NCI-H1436 treated with DMSO at 0.1 percent for 48 hours (cell line): ENCODE data around the gene RTBDN.
"Not testable (repeated sequence)": the region's sequence is repeated elsewhere in the genome, so short reads cannot be mapped to it uniquely, and the experiment has no call there.

ENCODE experiments used
- DNase-seq: peaks from one replicate; lab custom pipeline; 2025; lab: John Stamatoyannopoulos, UW

Gene RTBDN

DNA sequence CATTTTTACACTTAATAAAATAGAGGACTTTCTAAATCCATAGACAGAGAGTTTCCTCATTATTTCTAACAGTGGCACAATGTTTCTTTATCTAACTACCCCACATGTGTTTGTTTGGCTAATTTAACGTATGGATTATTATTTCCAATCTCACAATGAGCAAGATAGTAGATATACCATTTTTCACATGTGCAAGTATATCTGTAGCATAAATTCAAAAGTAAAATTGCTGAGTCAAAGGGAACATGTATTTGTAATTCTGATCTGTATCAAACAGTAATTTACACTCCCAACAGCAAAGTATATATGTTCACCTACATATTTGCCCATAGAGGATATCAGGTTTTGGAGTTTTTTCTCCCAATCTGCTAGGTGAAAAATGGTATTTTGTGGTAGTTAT is 22.3 kb upstream of the RTBDN start:
- no peak for DNase-seq

- no peak for DNase-seq
Measured at GRCh38 chr19:12847159-12848139, 13.1 kb upstream of the RTBDN start.

DNA sequence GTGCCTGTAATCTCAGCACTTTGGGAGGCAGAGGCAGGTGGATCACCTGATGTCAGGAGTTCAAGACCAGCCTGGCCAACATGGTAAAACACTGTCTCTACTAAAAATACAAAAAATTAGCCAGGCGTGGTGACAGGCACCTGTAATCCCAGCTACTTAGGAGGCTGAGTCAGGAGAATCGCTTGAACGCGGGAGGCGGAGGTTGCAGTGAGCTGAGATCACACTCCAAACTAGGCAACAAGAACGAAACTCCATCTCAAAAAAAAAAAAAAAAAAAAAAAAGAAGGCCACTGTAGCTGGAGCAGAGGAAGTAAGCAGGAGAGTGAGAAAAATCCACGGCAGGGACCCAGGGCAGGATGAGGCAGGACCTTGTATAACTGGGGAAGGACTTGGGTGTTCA is 12.2 kb upstream of the RTBDN start:
- not testable (repeated sequence) for DNase-seq

GRCh38 chr19:12843999-12844732 is 9.8 kb upstream of the RTBDN start:
- no peak for DNase-seq

- DNase-seq: no peak
Measured at GRCh38 chr19:12843328-12843727, 8.9 kb upstream of the RTBDN start.

GRCh38 chr19:12842511-12842910 is 8.1 kb upstream of the RTBDN start:
- no peak for DNase-seq

DNA sequence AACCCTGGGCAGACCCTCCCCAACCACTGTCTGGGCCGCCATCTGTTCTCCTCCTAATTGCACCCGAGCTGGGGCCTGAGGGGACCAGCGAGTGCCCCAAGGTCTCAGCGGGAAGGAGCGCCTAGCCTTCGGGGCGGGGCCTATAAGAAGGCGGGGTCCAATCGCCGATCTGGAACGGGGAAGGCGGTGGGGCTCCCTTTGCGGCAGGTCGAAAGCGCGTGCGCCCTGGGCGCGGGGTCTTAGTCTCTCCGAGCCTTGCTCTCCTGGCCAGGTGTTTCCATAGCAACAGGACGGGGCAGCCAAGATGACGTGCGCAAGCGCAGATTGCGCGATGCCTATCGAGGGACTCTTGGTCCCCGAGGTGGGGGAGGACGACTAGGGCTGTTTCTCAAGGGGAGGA is 6.7 kb upstream of the RTBDN start:
- no peak for DNase-seq

DNA sequence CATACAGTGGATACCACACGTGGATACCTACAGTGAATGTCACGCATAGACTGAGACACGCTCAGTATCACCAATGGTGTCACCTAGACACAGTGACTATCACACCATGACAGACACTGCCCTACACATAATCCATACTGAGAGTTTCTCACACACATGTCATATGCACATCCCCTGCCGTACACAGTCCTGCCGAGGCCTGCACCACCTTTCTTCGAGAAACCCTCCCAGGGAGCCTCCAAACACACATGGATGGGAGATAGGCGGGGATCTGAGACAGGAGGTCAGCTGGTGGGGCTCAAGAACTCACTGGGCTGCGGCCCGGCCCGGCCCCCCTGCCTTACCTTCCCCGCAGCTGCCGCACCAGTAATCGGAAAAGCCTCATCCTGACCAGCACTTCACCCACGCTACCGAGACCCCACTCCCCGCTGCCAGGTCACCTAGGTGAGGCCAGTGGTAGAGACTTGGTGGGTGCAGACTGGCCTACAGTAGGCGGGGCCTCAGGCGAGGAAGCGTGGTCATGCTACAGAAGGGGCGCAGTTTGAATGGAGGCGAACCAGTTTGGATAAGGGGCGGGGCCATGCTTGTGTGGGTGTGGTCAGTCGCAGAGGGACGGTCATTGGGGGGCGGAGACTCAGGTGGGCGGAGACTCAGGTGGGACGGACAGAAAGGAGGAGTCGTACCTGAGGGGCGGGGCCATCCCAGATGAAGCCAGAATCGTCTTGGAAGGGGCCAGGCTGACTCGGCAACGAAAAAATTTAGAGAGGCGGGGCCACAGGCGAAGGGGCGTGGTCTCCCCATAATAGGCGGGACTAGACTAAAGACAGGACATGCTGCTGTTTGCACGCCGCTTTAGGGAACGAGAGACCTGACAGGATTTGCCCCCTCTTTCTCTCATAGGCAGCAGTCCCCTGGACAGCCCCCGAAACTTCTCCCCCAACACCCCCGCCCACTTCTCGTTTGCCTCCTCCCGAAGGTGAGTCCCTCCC is 6.0 kb upstream of the RTBDN start:
- no peak for DNase-seq

- DNase-seq: no peak
Measured at GRCh38 chr19:12838886-12839756, 4.7 kb upstream of the RTBDN start.

DNA sequence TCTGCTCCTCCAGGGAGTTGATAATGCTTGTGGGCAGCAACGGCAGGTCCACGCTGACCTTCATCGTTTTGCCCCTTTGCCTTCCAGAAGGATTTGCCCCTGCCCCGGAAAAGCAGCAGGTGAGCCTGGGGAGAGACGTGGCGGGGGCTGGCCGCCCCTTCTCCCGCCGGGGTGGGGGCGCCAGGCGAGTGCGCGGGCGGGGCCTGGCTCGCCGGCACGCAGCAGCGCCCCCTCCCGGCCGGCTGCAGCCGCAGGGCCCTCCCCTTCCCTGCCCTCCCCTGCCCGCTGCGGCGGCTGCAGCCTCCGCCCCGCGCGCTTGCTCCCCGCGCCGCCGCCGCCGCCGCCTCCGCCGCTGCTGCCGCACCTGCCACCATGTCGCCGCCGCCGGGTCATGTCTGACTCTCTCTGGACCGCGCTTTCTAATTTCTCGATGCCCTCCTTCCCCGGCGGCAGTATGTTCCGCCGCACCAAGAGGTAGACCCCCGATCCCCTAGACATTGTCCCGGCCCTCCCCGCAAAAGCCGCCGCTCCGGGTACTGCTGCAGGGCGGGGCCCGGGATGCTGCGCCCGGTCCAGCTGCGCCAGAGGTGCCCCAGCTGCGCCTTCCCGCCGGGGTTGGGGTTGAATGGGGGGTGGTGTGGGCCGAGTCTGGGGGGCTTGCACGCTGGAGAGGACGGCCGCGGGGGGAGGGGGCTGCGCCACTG is 4.0 kb upstream of the RTBDN start, which contains the start of gene MAST1:
MAST1 (plus strand) TSS at position 334 of the 704 bp plus-strand sequence; CDS start at position 392, 58 bp downstream.
- no peak for DNase-seq

DNA sequence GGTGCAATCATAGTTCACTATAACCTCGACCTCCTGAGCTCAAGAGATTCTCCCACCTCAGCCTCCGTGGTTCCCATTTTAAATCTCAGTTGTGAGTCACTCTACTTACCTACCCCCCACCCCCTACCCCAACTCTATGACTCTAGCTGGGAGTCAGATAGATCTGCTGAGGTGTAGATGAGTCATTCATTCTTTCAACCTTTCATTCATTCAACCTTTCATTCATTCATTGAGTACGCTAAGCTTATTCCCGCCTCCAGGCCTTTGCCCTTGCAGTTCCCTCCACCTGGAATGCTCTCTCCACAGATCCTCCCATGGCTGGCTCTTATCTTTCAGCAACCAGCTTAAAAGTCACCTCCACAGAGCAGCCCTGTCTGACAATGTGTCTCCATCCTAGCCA is 2.8 kb upstream of the RTBDN start:
- DNase-seq: no peak

DNA sequence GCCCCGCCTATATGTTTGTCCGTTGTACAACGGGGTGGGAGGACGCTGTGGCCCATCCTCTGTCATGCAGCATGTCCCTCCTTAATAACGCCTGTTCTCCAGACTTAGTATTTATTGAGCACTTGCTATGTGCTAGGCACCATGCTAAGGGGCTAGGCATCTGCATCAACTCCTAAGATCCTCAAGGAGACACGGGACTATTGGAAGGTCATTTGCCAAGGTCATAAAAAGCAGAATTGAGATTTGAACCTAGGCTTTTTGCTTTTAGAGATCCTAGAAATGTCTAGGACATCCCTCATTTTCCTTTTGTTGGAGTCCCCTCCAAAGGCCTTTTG is 2.1 kb upstream of the RTBDN start:
- DNase-seq: no peak

- DNase-seq: no peak
Measured at GRCh38 chr19:12834976-12835757, 788 bp upstream of the RTBDN start.

GRCh38 chr19:12833738-12834565 is 427 bp downstream of the RTBDN start:
- DNase-seq: no peak

GRCh38 chr19:12833418-12833737 is 1.0 kb downstream of the RTBDN start:
- peak; percentile 45 for DNase-seq

GRCh38 chr19:12828494-12828893 is 5.9 kb downstream of the RTBDN start:
- DNase-seq: peak; percentile 55

DNA sequence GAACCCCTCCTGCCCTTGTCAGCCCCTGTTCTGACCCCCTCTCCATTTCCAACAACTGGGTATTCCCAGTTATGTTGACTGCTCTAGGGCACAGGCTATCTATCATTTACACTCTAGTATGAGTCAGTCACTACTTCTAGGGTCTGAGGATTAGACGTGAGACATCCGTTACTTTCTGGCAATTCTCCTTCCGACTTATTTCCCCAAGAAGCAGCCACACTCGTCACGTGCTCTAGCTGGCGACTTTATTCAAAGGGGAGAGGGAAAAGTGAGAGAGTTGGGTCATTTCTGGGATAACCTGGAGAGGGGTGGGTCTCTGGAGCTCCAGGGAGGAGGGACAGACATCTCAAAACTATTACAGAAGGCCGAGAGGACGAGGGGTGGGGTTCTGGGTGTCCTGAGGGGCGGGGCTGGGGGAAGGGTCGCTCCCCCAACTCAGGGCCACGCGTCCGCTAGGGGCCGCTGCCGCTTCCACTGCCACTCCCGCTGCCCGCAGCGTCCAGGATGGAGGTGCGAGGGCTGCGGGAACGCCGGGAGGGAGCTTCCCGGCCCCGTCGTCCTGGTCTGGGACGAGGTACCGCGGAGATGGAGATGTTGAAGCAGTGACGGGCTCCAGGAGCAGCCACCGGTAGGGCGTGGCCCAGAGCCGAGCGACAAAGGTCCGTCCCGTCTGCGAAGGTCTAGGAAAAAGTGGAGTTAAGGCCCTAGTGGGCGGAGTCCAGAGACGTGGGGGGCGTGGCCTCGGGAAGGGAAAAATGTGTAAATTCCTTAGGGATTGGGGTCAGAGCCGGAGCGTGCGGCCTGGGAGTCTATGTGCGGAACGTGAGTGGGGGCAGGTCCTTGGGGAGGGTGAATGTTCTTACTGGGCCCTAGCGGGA is 8.9 kb downstream of the RTBDN start:
- DNase-seq: no peak

DNA sequence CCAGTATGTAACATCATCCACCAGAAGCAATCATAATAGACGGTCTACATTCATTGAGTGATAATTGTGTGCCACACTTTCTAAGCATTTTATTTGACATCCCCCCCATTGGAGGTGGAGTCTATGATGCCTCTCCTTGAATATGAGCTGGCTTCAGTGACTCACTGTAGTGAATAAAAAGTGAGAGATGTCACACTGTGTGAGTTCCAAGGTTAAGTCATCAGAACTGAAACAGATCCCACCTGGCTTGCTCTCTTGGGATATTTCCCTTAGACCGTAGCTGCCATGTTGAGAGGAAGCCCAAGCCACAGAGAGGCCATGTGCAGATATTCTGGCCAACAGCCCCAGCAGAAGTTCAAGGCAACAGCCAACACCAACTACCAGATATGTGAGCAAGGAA is 12.6 kb downstream of the RTBDN start:
- DNase-seq: no peak
